Measurements from ENCODE around the gene SLC8A1. TPM values are rescaled to one million over a fixed set of nuclear protein-coding genes. Genes with fewer than 3 reads are reported as not detected.

The SLC8A1 gene
- total RNA-seq, 1 donor from 2014 or later = 9.6 TPM

- Mint-ChIP-seq H3K4me3 (no peak overlapping the region), H3K36me3 (no peaks in the 10 kb centered on the region), H3K9me3 (no peaks in the 10 kb centered on the region), H3K27ac (no peak overlapping the region), H3K27me3 (ENCODE audit: insufficient read depth, low read depth) (no peaks in the 10 kb centered on the region), H3K4me1 (no peaks in the 10 kb centered on the region)
- Histone ChIP-seq H3K9me3 (ENCODE audit: low read depth) (no peaks in the 10 kb centered on the region), H3K9ac (no peak overlapping the region), H4K20me1 (ENCODE audit: low read depth) (no peaks in the 10 kb centered on the region), H3K36me3 (no peaks in the 10 kb centered on the region), H3K79me2 (ENCODE audit: low read depth) (no peaks in the 10 kb centered on the region), H3K4me3 (no peak overlapping the region), H2AFZ (replicated peaks) (no peak overlapping the region), H3F3A (ENCODE audit: low read depth) (no peaks in the 10 kb centered on the region), H3K27me3 (no peaks in the 10 kb centered on the region), H3K4me2 (no peak overlapping the region), H3K4me1 (no peaks in the 10 kb centered on the region), H3K27ac (no peak overlapping the region)
- no peak for DNase-seq (ENCODE audit: low spot score)
- no peak for TF ChIP-seq EZH2 (IDR thresholded peaks at IDR 0.05)
- TF ChIP-seq CTCF (IDR thresholded peaks at IDR 0.05) = no peak
- TF ChIP-seq EZH2phosphoT487 (IDR thresholded peaks at IDR 0.05) = no peak
Observed at GRCh38 chr2:40299173-40299572, 152.7 kb downstream of the SLC8A1 start.

- Histone ChIP-seq H3K4me2 (no peak overlapping the region), H2AFZ (replicated peaks) (no peak overlapping the region), H3K79me2 (ENCODE audit: low read depth) (no peaks in the 10 kb centered on the region), H4K20me1 (ENCODE audit: low read depth) (no peaks in the 10 kb centered on the region), H3F3A (ENCODE audit: low read depth) (no peaks in the 10 kb centered on the region), H3K36me3 (no peaks in the 10 kb centered on the region), H3K4me1 (no peaks in the 10 kb centered on the region), H3K27me3 (no peaks in the 10 kb centered on the region), H3K4me3 (no peak overlapping the region), H3K9ac (no peak overlapping the region), H3K9me3 (ENCODE audit: low read depth) (no peaks in the 10 kb centered on the region), H3K27ac (no peak overlapping the region)
- H3K4me3 Mint-ChIP-seq = no peak overlapping the region
- H3K36me3 Mint-ChIP-seq = no peaks in the 10 kb centered on the region
- H3K9me3 Mint-ChIP-seq = no peaks in the 10 kb centered on the region
- TF ChIP-seq EZH2 (IDR thresholded peaks at IDR 0.05) (no peak), EZH2phosphoT487 (IDR thresholded peaks at IDR 0.05) (no peak), CTCF (IDR thresholded peaks at IDR 0.05) (no peak)
- DNase-seq (ENCODE audit: low spot score) = no peak
- H3K4me1 Mint-ChIP-seq = no peaks in the 10 kb centered on the region
- H3K27me3 Mint-ChIP-seq (ENCODE audit: insufficient read depth, low read depth) = no peaks in the 10 kb centered on the region
- H3K27ac Mint-ChIP-seq = no peak overlapping the region
Observed at GRCh38 chr2:40298026-40298425, 153.9 kb downstream of the SLC8A1 start.

DNA sequence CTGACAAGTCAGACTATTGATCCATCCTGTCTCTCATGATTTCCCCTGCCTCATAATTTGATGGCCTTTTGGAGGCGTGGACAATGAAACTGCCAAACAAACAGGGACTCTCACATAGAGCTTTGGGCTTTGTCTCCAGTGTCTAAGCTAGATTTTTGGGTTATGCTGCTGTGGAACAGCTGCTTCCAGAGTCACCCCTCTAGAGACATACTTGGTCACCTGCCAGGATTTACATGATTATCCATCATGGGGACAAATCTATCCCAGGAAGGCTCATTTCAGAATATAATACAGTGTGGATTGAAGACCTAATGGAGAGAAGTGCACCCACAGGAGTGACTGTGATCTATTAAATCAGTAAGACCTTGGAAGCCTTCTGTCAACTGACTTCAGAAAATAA is 159.6 kb downstream of the SLC8A1 start:
- Histone ChIP-seq H3K9ac (no peak overlapping the region), H3K27me3 (no peaks in the 10 kb centered on the region), H3K4me2 (no peak overlapping the region), H3K4me1 (no peaks in the 10 kb centered on the region), H3K27ac (no peak overlapping the region), H3K79me2 (ENCODE audit: low read depth) (no peaks in the 10 kb centered on the region), H3K4me3 (no peak overlapping the region), H3F3A (ENCODE audit: low read depth) (no peaks in the 10 kb centered on the region), H4K20me1 (ENCODE audit: low read depth) (no peaks in the 10 kb centered on the region), H2AFZ (replicated peaks) (no peak overlapping the region), H3K9me3 (ENCODE audit: low read depth) (no peaks in the 10 kb centered on the region), H3K36me3 (no peaks in the 10 kb centered on the region)
- no peak overlapping the region for H3K27ac Mint-ChIP-seq
- no peak overlapping the region for H3K4me3 Mint-ChIP-seq
- H3K27me3 Mint-ChIP-seq (ENCODE audit: insufficient read depth, low read depth) = no peaks in the 10 kb centered on the region
- TF ChIP-seq EZH2phosphoT487 (IDR thresholded peaks at IDR 0.05) (no peak), EZH2 (IDR thresholded peaks at IDR 0.05) (no peak), CTCF (IDR thresholded peaks at IDR 0.05) (no peak)
- no peaks in the 10 kb centered on the region for H3K36me3 Mint-ChIP-seq
- DNase-seq (ENCODE audit: low spot score) = no peak
- no peaks in the 10 kb centered on the region for H3K9me3 Mint-ChIP-seq
- H3K4me1 Mint-ChIP-seq = peaks cover 9% of the 10 kb centered on the region

Measured in neural progenitor cell (in vitro differentiated cells).